Measurements from ENCODE around the gene ZNF182. TPM values are rescaled to one million over a fixed set of nuclear protein-coding genes. Genes with fewer than 3 reads are reported as not detected.
A peak's percentile ranks its signal among the peaks of the same experiment; 100 is the strongest.
"Not testable (repeated sequence)": the region's sequence is repeated elsewhere in the genome, so short reads cannot be mapped to it uniquely, and the experiment has no call there.

ZNF182 gene
- total RNA-seq, 2 donors from 2014 or later, result 5.3 to 5.4 TPM

DNA sequence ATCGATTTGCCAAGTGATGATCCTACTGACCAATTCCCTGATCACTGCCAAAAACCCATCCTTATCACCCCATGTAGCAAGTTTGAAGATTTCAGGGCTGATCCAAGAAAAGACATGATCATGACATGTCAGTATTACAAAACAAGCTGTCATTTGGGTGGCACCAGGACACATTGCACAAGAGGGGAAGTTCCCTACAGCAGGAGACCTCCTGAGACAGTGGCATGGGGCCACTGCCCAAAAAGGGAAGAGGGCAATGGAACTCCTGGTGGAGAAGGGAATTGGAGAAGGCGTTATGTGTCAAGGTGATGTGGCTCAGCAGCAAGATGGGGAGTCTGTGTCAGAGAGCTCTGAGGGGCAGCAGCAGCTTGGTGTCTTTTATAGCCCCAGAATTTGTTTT lies 43.4 kb downstream of the ZNF182 start:
- Histone ChIP-seq H3K27ac (no peak overlapping the region), H3K9me3 (no peaks in the 10 kb centered on the region), H3K4me1 (no peaks in the 10 kb centered on the region), H3K27me3 (no peaks in the 10 kb centered on the region), H3K36me3 (replicated peaks in 1 of 2; ENCODE audit: insufficient read depth in 1 of 2, low read depth in 2 of 2) (no peaks in the 10 kb centered on the region), H3K4me3 (no peak overlapping the region)
- TF ChIP-seq POLR2A (IDR thresholded peaks at IDR 0.05), result no peak
- TF ChIP-seq, protein P1, sequence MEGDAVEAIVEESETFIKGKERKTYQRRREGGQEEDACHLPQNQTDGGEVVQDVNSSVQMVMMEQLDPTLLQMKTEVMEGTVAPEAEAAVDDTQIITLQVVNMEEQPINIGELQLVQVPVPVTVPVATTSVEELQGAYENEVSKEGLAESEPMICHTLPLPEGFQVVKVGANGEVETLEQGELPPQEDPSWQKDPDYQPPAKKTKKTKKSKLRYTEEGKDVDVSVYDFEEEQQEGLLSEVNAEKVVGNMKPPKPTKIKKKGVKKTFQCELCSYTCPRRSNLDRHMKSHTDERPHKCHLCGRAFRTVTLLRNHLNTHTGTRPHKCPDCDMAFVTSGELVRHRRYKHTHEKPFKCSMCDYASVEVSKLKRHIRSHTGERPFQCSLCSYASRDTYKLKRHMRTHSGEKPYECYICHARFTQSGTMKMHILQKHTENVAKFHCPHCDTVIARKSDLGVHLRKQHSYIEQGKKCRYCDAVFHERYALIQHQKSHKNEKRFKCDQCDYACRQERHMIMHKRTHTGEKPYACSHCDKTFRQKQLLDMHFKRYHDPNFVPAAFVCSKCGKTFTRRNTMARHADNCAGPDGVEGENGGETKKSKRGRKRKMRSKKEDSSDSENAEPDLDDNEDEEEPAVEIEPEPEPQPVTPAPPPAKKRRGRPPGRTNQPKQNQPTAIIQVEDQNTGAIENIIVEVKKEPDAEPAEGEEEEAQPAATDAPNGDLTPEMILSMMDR (IDR thresholded peaks at IDR 0.05), result no peak
- ATAC-seq, result no peak
- intact Hi-C loops (cut with DNase I), result no loop called here
- peak in 1 of 4 donors; percentile 2 for DNase-seq
- 85 to 90% methylated on average over 2 of the region's 2 CpGs for WGBS, 2 donors

DNA sequence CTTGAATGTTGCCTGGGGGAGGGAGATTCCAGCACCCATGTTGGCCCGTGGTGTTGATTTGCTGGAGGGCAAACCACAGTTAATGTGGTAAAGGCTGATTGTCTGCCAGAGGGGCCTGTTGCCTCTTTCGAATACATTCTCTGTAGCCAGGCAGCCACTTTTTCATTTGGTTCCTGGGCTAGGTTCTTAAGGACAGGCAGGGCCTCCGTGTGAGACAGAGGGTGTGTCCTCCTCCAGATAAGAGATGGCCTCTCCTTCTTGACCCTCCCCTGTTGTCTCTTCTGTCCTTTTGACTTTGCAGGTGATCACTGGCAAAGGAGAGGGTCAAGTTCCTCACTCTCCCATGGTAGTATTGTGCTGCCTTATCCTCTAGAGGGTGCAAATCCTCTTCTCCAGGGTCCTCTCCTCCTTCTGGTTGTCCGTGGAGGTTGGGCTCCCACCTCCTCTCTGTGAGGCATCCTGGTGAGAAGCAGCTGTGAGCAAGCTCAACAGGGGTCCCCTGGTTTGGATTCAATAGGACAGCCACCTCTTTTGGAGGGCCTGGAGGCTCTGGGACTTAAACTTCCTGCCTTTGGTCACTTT lies 44.9 kb downstream of the ZNF182 start:
- Histone ChIP-seq H3K9me3 (no peaks in the 10 kb centered on the region), H3K27ac (no peak overlapping the region), H3K4me3 (no peak overlapping the region), H3K36me3 (replicated peaks in 1 of 2; ENCODE audit: insufficient read depth in 1 of 2, low read depth in 2 of 2) (no peaks in the 10 kb centered on the region), H3K4me1 (no peaks in the 10 kb centered on the region), H3K27me3 (no peaks in the 10 kb centered on the region)
- TF ChIP-seq, protein P1 (IDR thresholded peaks at IDR 0.05), result peak in 5 of 7 experiments; percentile 8 to 53 (median 39)
- no peak for TF ChIP-seq POLR2A (IDR thresholded peaks at IDR 0.05)
- peak in 3 of 4 donors; percentile 13 to 16 (median 16) for DNase-seq
- WGBS, 2 donors, result 31 to 40% methylated on average over 2 to 3 of the region's 4 CpGs
- ATAC-seq, result no peak
- intact Hi-C loops (cut with DNase I), result no loop called here

- H3K36me3 ChIP-seq (replicated peaks in 1 of 2; ENCODE audit: insufficient read depth in 1 of 2, low read depth in 2 of 2); ATAC-seq; H3K4me1 ChIP-seq; intact Hi-C loops (cut with DNase I); H3K27me3 ChIP-seq; H3K27ac ChIP-seq; DNase-seq; H3K9me3 ChIP-seq; H3K4me3 ChIP-seq: not testable (repeated sequence)
- WGBS, 2 donors, result 75% methylated on average over 1 of the region's 4 CpGs; no CpG with 5 or more reads in 1 of the 2 donors
Measured at GRCh38 chrX:47958206-47958605, 45.6 kb downstream of the ZNF182 start.

DNA sequence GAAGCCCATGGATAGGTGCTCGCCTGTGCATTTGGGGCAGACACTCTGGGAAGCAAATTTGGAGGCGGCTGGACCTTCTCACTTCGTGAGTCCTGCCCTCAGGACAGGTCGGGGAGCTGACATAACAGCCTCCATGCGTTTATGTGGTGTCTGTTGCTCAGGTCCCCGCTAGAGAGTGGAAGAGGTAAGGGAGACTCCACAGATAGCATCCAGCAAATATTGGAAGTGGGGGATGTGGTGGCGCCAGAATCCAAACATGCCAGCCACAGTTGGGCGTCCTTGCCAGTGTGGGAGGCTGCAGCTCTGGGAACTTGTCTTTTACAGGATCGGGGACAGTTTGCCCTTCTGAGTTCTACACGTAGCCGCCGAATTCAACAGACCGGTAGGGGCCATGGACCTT lies 47.8 kb downstream of the ZNF182 start:
- Histone ChIP-seq H3K27ac (no peak overlapping the region), H3K4me3 (no peak overlapping the region), H3K36me3 (replicated peaks in 1 of 2; ENCODE audit: insufficient read depth in 1 of 2, low read depth in 2 of 2) (no peaks in the 10 kb centered on the region), H3K4me1 (no peaks in the 10 kb centered on the region), H3K9me3 (no peaks in the 10 kb centered on the region), H3K27me3 (no peaks in the 10 kb centered on the region)
- DNase-seq (no peak), ATAC-seq (no peak)
- TF ChIP-seq POLR2A (IDR thresholded peaks at IDR 0.05), result no peak
- TF ChIP-seq, protein P1 (IDR thresholded peaks at IDR 0.05), result no peak
- intact Hi-C loops (cut with DNase I), result no loop called here
- 62% methylated on average over 8 of the region's 13 CpGs; no CpG with 5 or more reads in 1 of the 2 donors for WGBS, 2 donors

GRCh38 chrX:47955295-47955694 lies 48.5 kb downstream of the ZNF182 start:
- 63 to 90% methylated on average over 2 to 4 of the region's 7 CpGs for WGBS, 2 donors
- H3K9me3 ChIP-seq; H3K4me1 ChIP-seq; H3K4me3 ChIP-seq; H3K27me3 ChIP-seq; H3K27ac ChIP-seq; intact Hi-C loops (cut with DNase I); ATAC-seq; DNase-seq; H3K36me3 ChIP-seq (replicated peaks in 1 of 2; ENCODE audit: insufficient read depth in 1 of 2, low read depth in 2 of 2): not testable (repeated sequence)

GRCh38 chrX:47941423-47941822 lies 62.4 kb downstream of the ZNF182 start:
- 63 to 64% methylated on average over 4 of the region's 4 CpGs for WGBS, 2 donors
- H3K27me3 ChIP-seq, result no peaks in the 10 kb centered on the region
- ATAC-seq, result no peak

More at GRCh38 chrX:47941423-47941822, 62.4 kb downstream of the ZNF182 start:
- Histone ChIP-seq H3K4me1 (no peaks in the 10 kb centered on the region), H3K4me3 (no peak overlapping the region), H3K27ac (no peak overlapping the region), H3K9me3 (no peaks in the 10 kb centered on the region), H3K36me3 (replicated peaks in 1 of 2; ENCODE audit: insufficient read depth in 1 of 2, low read depth in 2 of 2) (no peaks in the 10 kb centered on the region)
- TF ChIP-seq, protein P1 (IDR thresholded peaks at IDR 0.05), result no peak
- TF ChIP-seq POLR2A (IDR thresholded peaks at IDR 0.05), result no peak
- intact Hi-C loops (cut with DNase I), result no loop called here
- no peak for DNase-seq
